Lower lobe of right lung (tissue), 2 donors: ENCODE results near the gene SCN1A. TPM values are rescaled to one million over a fixed set of nuclear protein-coding genes. Genes with fewer than 3 reads are reported as not detected.

Experiments
- ATAC-seq, 2 donors: fragments of 200-7000 bp; cut with Tn5 transposase; one replicate each; pipeline ENCODE4 v1.9.1; 2020 to 2022; ENCODE audit warnings: mild to moderate bottlenecking in 2 of 2, moderate library complexity in 2 of 2
- DNase-seq: peaks from one replicate; pipeline ENCODE4 v3.0.0-alpha.2; 2020
- H3K27ac ChIP-seq: fragments of 200-600 bp; one replicate; pipeline ENCODE4 v1.8.0; 2022
- H3K27me3 ChIP-seq: fragments of 200-600 bp; one replicate; pipeline ENCODE4 v1.8.0; 2022; ENCODE audit warnings: low read depth
- H3K36me3 ChIP-seq: fragments of 200-600 bp; one replicate; pipeline ENCODE4 v1.8.0; 2022; ENCODE audit warnings: mild to moderate bottlenecking
- H3K4me1 ChIP-seq: fragments of 200-600 bp; one replicate; pipeline ENCODE4 v1.8.0; 2022
- H3K4me3 ChIP-seq: fragments of 200-600 bp; one replicate; pipeline ENCODE4 v1.8.0; 2022; ENCODE audit warnings: mild to moderate bottlenecking
- H3K9me3 ChIP-seq: fragments of 200-600 bp; one replicate; pipeline ENCODE4 v1.8.0; 2022
- CTCF ChIP-seq: fragments of 200-600 bp; IDR thresholded peaks from one replicate; pipeline ENCODE4 v1.8.0; 2022; ENCODE audit warnings: antibody characterized with exemption, mild to moderate bottlenecking
- intact Hi-C: fragments of 100-400 bp; cut with DNase I; formaldehyde crosslinking; loops from one replicate; pipeline ENCODE4 v1.11.0; 2022
- total RNA-seq: library from RNA; stranded (reverse); fragmentation: NEBNext Ultra II Directional; extraction: Animal tissue kit (Norgen Biotek cat#: 25700); gene quantifications from one replicate; pipeline ENCODE4 v1.2.1, GENCODE V29; 2021
- donor health status: DM: no; HTN: yes; CAD: no; lungs with severe emphysema.

Gene SCN1A
- total RNA-seq, 1 donor from 2014 or later = 19.1 TPM

DNA sequence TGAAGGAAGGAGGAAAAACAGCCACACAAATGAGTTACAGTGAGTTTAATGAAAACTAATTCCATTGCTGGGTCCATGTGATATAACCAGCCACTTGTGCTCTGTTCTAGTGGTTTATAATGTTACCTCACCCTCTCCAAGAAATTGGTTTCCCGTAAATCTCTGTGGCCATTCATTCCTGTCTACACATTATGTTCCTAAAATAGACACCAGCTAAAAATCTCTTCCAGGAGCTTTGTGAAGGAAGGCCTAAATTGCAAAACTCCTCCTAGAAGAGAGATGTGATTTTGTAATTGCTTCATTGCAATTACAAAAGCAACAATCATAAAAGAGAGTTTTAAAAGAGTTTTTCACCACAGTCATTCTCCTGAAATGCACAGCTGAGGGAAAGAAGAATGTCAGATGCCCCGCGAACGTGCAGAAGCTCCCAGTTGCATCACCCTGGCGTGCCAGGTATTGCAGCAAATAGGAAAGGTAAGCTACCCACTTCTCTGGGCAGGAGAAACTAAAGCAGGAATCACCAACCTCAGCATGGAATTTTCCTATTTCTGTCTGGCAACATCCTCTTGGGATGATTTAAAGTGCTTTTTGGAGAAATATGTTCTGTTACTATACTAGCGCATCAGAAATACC, 1.7 kb downstream of the SCN1A start:
- H3K27ac ChIP-seq = peak overlapping the region; percentile 59
- ATAC-seq (peak; percentile 82 to 90), DNase-seq (peak; percentile 55)
- TF ChIP-seq CTCF = no peak
- no peaks in the 10 kb centered on the region for H3K9me3 ChIP-seq
- H3K36me3 ChIP-seq = no peaks in the 10 kb centered on the region
- H3K4me1 ChIP-seq = no peaks in the 10 kb centered on the region
- no peaks in the 10 kb centered on the region for H3K27me3 ChIP-seq
- H3K4me3 ChIP-seq = peak overlapping the region; percentile 33
- intact Hi-C loops = no loop called here

GRCh38 chr2:166125557-166125956, 2.3 kb downstream of the SCN1A start:
- Histone ChIP-seq H3K36me3 (no peaks in the 10 kb centered on the region), H3K4me3 (no peak overlapping the region), H3K4me1 (no peaks in the 10 kb centered on the region), H3K27me3 (no peaks in the 10 kb centered on the region), H3K27ac (peak overlapping the region; percentile 59), H3K9me3 (no peaks in the 10 kb centered on the region)
- intact Hi-C loops = no loop called here
- ATAC-seq = peak; percentile 80 to 87
- TF ChIP-seq CTCF = no peak
- no peak for DNase-seq

- no peaks in the 10 kb centered on the region for H3K9me3 ChIP-seq
- ATAC-seq = peak in 1 of 2 donors; percentile 50
- H3K4me1 ChIP-seq = no peaks in the 10 kb centered on the region
These were observed 9.6 kb downstream of the SCN1A start for GRCh38 chr2:166118180-166118579.

GRCh38 chr2:166117491-166117890, 10.3 kb downstream of the SCN1A start:
- ATAC-seq (no peak), DNase-seq (no peak)
- H3K27ac ChIP-seq = no peak overlapping the region
- H3K36me3 ChIP-seq = no peaks in the 10 kb centered on the region
- no peaks in the 10 kb centered on the region for H3K4me1 ChIP-seq
- TF ChIP-seq CTCF = no peak
- no peaks in the 10 kb centered on the region for H3K27me3 ChIP-seq
- no peak overlapping the region for H3K4me3 ChIP-seq
- intact Hi-C loops = no loop called here
- H3K9me3 ChIP-seq = no peaks in the 10 kb centered on the region

More at GRCh38 chr2:166118180-166118579, 9.6 kb downstream of the SCN1A start:
- H3K4me3 ChIP-seq = no peak overlapping the region
- no peak for TF ChIP-seq CTCF
- DNase-seq = no peak
- H3K27me3 ChIP-seq = no peaks in the 10 kb centered on the region
- no peak overlapping the region for H3K27ac ChIP-seq
- no peaks in the 10 kb centered on the region for H3K36me3 ChIP-seq
- intact Hi-C loops = no loop called here

GRCh38 chr2:166115589-166115988, 12.2 kb downstream of the SCN1A start:
- Histone ChIP-seq H3K27me3 (no peaks in the 10 kb centered on the region), H3K4me1 (no peaks in the 10 kb centered on the region), H3K9me3 (no peaks in the 10 kb centered on the region), H3K36me3 (no peaks in the 10 kb centered on the region), H3K27ac (no peak overlapping the region), H3K4me3 (no peak overlapping the region)
- TF ChIP-seq CTCF = no peak
- DNase-seq (no peak), ATAC-seq (no peak)
- intact Hi-C loops = no loop called here
